AG09319 (cell line): ENCODE results near the gene ZSCAN21.

ENCODE experiments used
- DNase-seq: peaks from one replicate; pipeline ENCODE4 v3.0.0-alpha.2; 2010; ENCODE audit warnings: low read depth; ENCODE audit errors: extremely low read depth
- CTCF ChIP-seq: IDR thresholded peaks from 2 replicates; pipeline ENCODE4 v1.5.1; 2011; ENCODE audit warnings: low read depth, mild to moderate bottlenecking, inconsistent platforms, low read length, moderate library complexity

Gene ZSCAN21

GRCh38 chr7:100088095-100088620 lies 38.6 kb downstream of the ZSCAN21 start:
- TF ChIP-seq CTCF = no peak
- DNase-seq = no peak

- DNase-seq = no peak
Measured at GRCh38 chr7:100088621-100089457, 39.3 kb downstream of the ZSCAN21 start, which contains the start of gene COPS6. COPS6 (plus strand) TSS chr7:100088969; CDS start chr7:100088991, 22 bp downstream.

GRCh38 chr7:100089458-100090196 lies 40.1 kb downstream of the ZSCAN21 start:
- TF ChIP-seq CTCF = no peak
- DNase-seq = no peak

More at GRCh38 chr7:100088621-100089457, 39.3 kb downstream of the ZSCAN21 start, which contains the start of gene COPS6:
- TF ChIP-seq CTCF = no peak

- DNase-seq = no peak
Measured at GRCh38 chr7:100090527-100091410, 41.2 kb downstream of the ZSCAN21 start.

GRCh38 chr7:100091411-100092181 lies 42.0 kb downstream of the ZSCAN21 start:
- no peak for DNase-seq
- TF ChIP-seq CTCF = no peak

More at GRCh38 chr7:100090527-100091410, 41.2 kb downstream of the ZSCAN21 start:
- no peak for TF ChIP-seq CTCF

GRCh38 chr7:100093054-100093453 lies 43.5 kb downstream of the ZSCAN21 start:
- no peak for TF ChIP-seq CTCF
- DNase-seq = no peak
